Smooth muscle cell (in vitro differentiated cells): ENCODE data around the gene PHLPP2. TPM values are rescaled to one million over a fixed set of nuclear protein-coding genes. Genes with fewer than 3 reads are reported as not detected.
A peak's percentile ranks its signal among the peaks of the same experiment; 100 is the strongest.

ENCODE experiments used
- DNase-seq: peaks from one replicate; lab custom pipeline; 2025; ENCODE audit not compliant: unreplicated experiment; lab: John Stamatoyannopoulos, UW
- H2AFZ ChIP-seq: fragments of 200-600 bp; sonication (generic); 2 replicates; pipeline ENCODE4 v1.6.0; 2016; ENCODE audit warnings: antibody characterized with exemption, low read depth, mild to moderate bottlenecking
- H3F3A ChIP-seq: fragments of 200-600 bp; sonication (generic); 2 replicates; pipeline ENCODE4 v1.6.0; 2017; ENCODE audit warnings: antibody characterized with exemption, low read depth
- H3K27ac ChIP-seq: fragments of 200-600 bp; sonication (generic); 2 replicates; pipeline ENCODE4 v1.5.1; 2016; ENCODE audit warnings: low read depth, mild to moderate bottlenecking
- H3K27me3 ChIP-seq: fragments of 200-600 bp; sonication (generic); 2 replicates; pipeline ENCODE4 v1.6.1; 2016; ENCODE audit warnings: low read depth, mild to moderate bottlenecking
- H3K36me3 ChIP-seq: fragments of 200-600 bp; sonication (generic); 2 replicates; pipeline ENCODE4 v1.5.1; 2016; ENCODE audit warnings: low read depth
- H3K4me1 ChIP-seq: fragments of 200-600 bp; sonication (generic); 2 replicates; pipeline ENCODE4 v1.5.1; 2016; ENCODE audit warnings: low read depth
- H3K4me2 ChIP-seq: fragments of 200-600 bp; sonication (generic); 2 replicates; pipeline ENCODE4 v1.6.0; 2016; ENCODE audit warnings: mild to moderate bottlenecking
- H3K4me3 ChIP-seq: fragments of 200-600 bp; sonication (generic); 2 replicates; pipeline ENCODE4 v1.5.1; 2016; ENCODE audit warnings: mild to moderate bottlenecking
- H3K79me2 ChIP-seq: fragments of 200-600 bp; sonication (generic); 2 replicates; pipeline ENCODE4 v1.6.0; 2016; ENCODE audit warnings: low read depth, mild to moderate bottlenecking
- H3K9ac ChIP-seq: fragments of 200-600 bp; sonication (generic); 2 replicates; pipeline ENCODE4 v1.6.0; 2016; ENCODE audit warnings: low read depth
- H3K9me3 ChIP-seq: fragments of 200-600 bp; sonication (generic); replicated peaks from 2 replicates; pipeline ENCODE4 v1.5.1; 2016; ENCODE audit warnings: low read depth
- H4K20me1 ChIP-seq: fragments of 200-600 bp; sonication (generic); 2 replicates; pipeline ENCODE4 v1.6.0; 2016; ENCODE audit warnings: low read depth
- WGBS: methylation state at CpG from one replicate; pipeline ENCODE4 v1.1.7; 2016; ENCODE audit warnings: low lambda C conversion rate; 5-methylcytosine and 5-hydroxymethylcytosine counted together
- polyA plus RNA-seq: library from polyadenylated mRNA; unstranded; fragments of >200 nt; fragmentation: Nextera tagmentation; extraction: Ambion mirVana; gene quantifications from 2 replicates; pipeline ENCODE4 v1.2.1, GENCODE V29; 2016
- total RNA-seq: library from RNA; depleted of rRNA; stranded (reverse); fragments of >200 nt; gene quantifications from 2 replicates; pipeline ENCODE4 v1.2.3, GENCODE V29; 2014
- TF ChIP-seq, protein P1 (sequence below): fragments of 200-600 bp; sonication (generic); IDR thresholded peaks from 2 replicates; pipeline ENCODE4 v1.5.1; 2017; ENCODE audit warnings: borderline replicate concordance, mild to moderate bottlenecking, antibody characterized with exemption; ENCODE audit not compliant: insufficient read depth, poor library complexity, severe bottlenecking

The PHLPP2 gene
- total and polyA plus RNA-seq, 2 experiments from 2014 or later, result 2.3 to 5.3 TPM

GRCh38 chr16:71767060-71767900 lies 42.8 kb upstream of the PHLPP2 start:
- 95% methylated on average over 3 of the region's 3 CpGs for WGBS
- H3K4me3 ChIP-seq, result no peak overlapping the region
- H2AFZ ChIP-seq, result no peak overlapping the region
- no peaks in the 10 kb centered on the region for H3K27me3 ChIP-seq
- H3K9me3 ChIP-seq, result no peaks in the 10 kb centered on the region
- H3K4me1 ChIP-seq, result no peaks in the 10 kb centered on the region
- H3K4me2 ChIP-seq, result no peak overlapping the region
- peaks cover 21% of the 10 kb centered on the region for H3K79me2 ChIP-seq
- no peak for DNase-seq
- H3K27ac ChIP-seq, result peak overlapping the region; percentile 7
- peaks cover 54% of the 10 kb centered on the region for H4K20me1 ChIP-seq
- peaks cover 10% of the 10 kb centered on the region for H3F3A ChIP-seq
- TF ChIP-seq, protein P1, sequence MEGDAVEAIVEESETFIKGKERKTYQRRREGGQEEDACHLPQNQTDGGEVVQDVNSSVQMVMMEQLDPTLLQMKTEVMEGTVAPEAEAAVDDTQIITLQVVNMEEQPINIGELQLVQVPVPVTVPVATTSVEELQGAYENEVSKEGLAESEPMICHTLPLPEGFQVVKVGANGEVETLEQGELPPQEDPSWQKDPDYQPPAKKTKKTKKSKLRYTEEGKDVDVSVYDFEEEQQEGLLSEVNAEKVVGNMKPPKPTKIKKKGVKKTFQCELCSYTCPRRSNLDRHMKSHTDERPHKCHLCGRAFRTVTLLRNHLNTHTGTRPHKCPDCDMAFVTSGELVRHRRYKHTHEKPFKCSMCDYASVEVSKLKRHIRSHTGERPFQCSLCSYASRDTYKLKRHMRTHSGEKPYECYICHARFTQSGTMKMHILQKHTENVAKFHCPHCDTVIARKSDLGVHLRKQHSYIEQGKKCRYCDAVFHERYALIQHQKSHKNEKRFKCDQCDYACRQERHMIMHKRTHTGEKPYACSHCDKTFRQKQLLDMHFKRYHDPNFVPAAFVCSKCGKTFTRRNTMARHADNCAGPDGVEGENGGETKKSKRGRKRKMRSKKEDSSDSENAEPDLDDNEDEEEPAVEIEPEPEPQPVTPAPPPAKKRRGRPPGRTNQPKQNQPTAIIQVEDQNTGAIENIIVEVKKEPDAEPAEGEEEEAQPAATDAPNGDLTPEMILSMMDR, result no peak
- peaks cover 22% of the 10 kb centered on the region for H3K36me3 ChIP-seq
- no peak overlapping the region for H3K9ac ChIP-seq

GRCh38 chr16:71762186-71762585 lies 37.7 kb upstream of the PHLPP2 start:
- no peak for DNase-seq
- H3K27ac ChIP-seq, result peak overlapping the region; percentile 79
- H2AFZ ChIP-seq, result no peak overlapping the region
- peaks cover 12% of the 10 kb centered on the region for H3K79me2 ChIP-seq
- no peaks in the 10 kb centered on the region for H3K4me1 ChIP-seq
- peaks cover 5% of the 10 kb centered on the region for H3F3A ChIP-seq
- H3K36me3 ChIP-seq, result peaks cover 25% of the 10 kb centered on the region
- 75% methylated on average over 2 of the region's 2 CpGs for WGBS
- no peaks in the 10 kb centered on the region for H3K9me3 ChIP-seq
- H3K9ac ChIP-seq, result peak overlapping the region; percentile 53
- peak overlapping the region; percentile 19 for H3K4me2 ChIP-seq
- peaks cover 40% of the 10 kb centered on the region for H4K20me1 ChIP-seq
- no peaks in the 10 kb centered on the region for H3K27me3 ChIP-seq
- TF ChIP-seq, protein P1, result no peak
- no peak overlapping the region for H3K4me3 ChIP-seq

GRCh38 chr16:71761097-71761496 lies 36.6 kb upstream of the PHLPP2 start:
- Histone ChIP-seq H2AFZ (no peak overlapping the region), H3K9me3 (no peaks in the 10 kb centered on the region), H3K36me3 (peaks cover 28% of the 10 kb centered on the region), H3K79me2 (peaks cover 7% of the 10 kb centered on the region), H3K27me3 (no peaks in the 10 kb centered on the region), H3K4me2 (no peak overlapping the region), H3F3A (peaks cover 5% of the 10 kb centered on the region), H4K20me1 (peaks cover 29% of the 10 kb centered on the region), H3K4me1 (no peaks in the 10 kb centered on the region), H3K9ac (no peak overlapping the region), H3K4me3 (no peak overlapping the region), H3K27ac (peak overlapping the region; percentile 79)
- no peak for DNase-seq
- TF ChIP-seq, protein P1, result no peak
- 99% methylated on average over 2 of the region's 2 CpGs for WGBS
